Astrocyte (in vitro differentiated cells and primary cell): Measurements from ENCODE around the gene RNASE13. TPM values are rescaled to one million over a fixed set of nuclear protein-coding genes. Genes with fewer than 3 reads are reported as not detected.

Experiments used
- DNase-seq: peaks from one replicate; pipeline ENCODE4 v3.0.0-alpha.2; 2010; ENCODE audit warnings: low read depth
- FAIRE-seq: peaks from 2 replicates; lab custom pipeline; 2011; peaks lifted over from hg19 to GRCh38; lab: Jason Lieb, UNC
- H2AFZ ChIP-seq: 2 replicates; pipeline ENCODE4 v1.6.0; 2012; ENCODE audit warnings: low read depth, low read length, inconsistent platforms
- H3K27ac ChIP-seq: 2 replicates; pipeline ENCODE4 v1.5.1; 2011; ENCODE audit warnings: low read depth, low read length, inconsistent platforms
- H3K27me3 ChIP-seq: 2 replicates; pipeline ENCODE4 v1.6.0; 2011; ENCODE audit warnings: low read length, inconsistent platforms; ENCODE audit not compliant: insufficient read depth
- H3K36me3 ChIP-seq: 2 replicates; pipeline ENCODE4 v1.5.1; 2011; ENCODE audit warnings: low read length, inconsistent platforms; ENCODE audit not compliant: insufficient read depth
- H3K4me1 ChIP-seq: 2 replicates; pipeline ENCODE4 v1.5.1; 2011; ENCODE audit warnings: low read length, inconsistent platforms; ENCODE audit not compliant: insufficient read depth
- H3K4me2 ChIP-seq: 2 replicates; pipeline ENCODE4 v1.6.0; 2012; ENCODE audit warnings: low read length, inconsistent platforms
- H3K4me3 ChIP-seq: 2 replicates; pipeline ENCODE4 v1.5.1; 2011; ENCODE audit warnings: low read depth, mild to moderate bottlenecking, low read length, inconsistent platforms; ENCODE audit not compliant: insufficient read depth
- H3K79me2 ChIP-seq: 2 replicates; pipeline ENCODE4 v1.6.0; 2012; ENCODE audit warnings: mild to moderate bottlenecking, low read length, inconsistent platforms; ENCODE audit not compliant: insufficient read depth
- H3K9ac ChIP-seq: 2 replicates; pipeline ENCODE4 v1.6.0; 2012; ENCODE audit warnings: mild to moderate bottlenecking, low read length, inconsistent platforms
- H3K9me3 ChIP-seq: 2 replicates; pipeline ENCODE4 v1.5.1; 2012; ENCODE audit warnings: low read depth, mild to moderate bottlenecking, low read length, inconsistent platforms; ENCODE audit not compliant: insufficient read depth
- H4K20me1 ChIP-seq: 2 replicates; pipeline ENCODE4 v1.6.0; 2012; ENCODE audit warnings: low read length, inconsistent platforms; ENCODE audit not compliant: insufficient read depth
- H3K27ac Mint-ChIP-seq: one replicate; pipeline ENCODE4 v1.8.0; 2021; ENCODE audit warnings: mild to moderate bottlenecking, mixed read lengths; ENCODE audit not compliant: unreplicated experiment
- H3K27me3 Mint-ChIP-seq: one replicate; pipeline ENCODE4 v1.8.0; 2021; ENCODE audit warnings: low read depth, mixed read lengths; ENCODE audit not compliant: unreplicated experiment
- H3K36me3 Mint-ChIP-seq: one replicate; pipeline ENCODE4 v1.8.0; 2021; ENCODE audit warnings: low read depth, mixed read lengths; ENCODE audit not compliant: unreplicated experiment
- H3K4me1 Mint-ChIP-seq: one replicate; pipeline ENCODE4 v1.8.0; 2021; ENCODE audit warnings: low read depth, mixed read lengths; ENCODE audit not compliant: unreplicated experiment
- H3K4me3 Mint-ChIP-seq: one replicate; pipeline ENCODE4 v1.8.0; 2021; ENCODE audit warnings: mild to moderate bottlenecking, moderate library complexity, mixed read lengths; ENCODE audit not compliant: unreplicated experiment
- H3K9me3 Mint-ChIP-seq: one replicate; pipeline ENCODE4 v1.8.0; 2021; ENCODE audit warnings: mild to moderate bottlenecking, mixed read lengths; ENCODE audit not compliant: unreplicated experiment
- CTCF ChIP-seq: IDR thresholded peaks from 2 replicates; pipeline ENCODE4 v1.5.1; 2011; ENCODE audit warnings: low read depth, mild to moderate bottlenecking, inconsistent platforms, low read length, moderate library complexity; ENCODE audit not compliant: insufficient read depth
- EZH2 ChIP-seq: IDR thresholded peaks from 2 replicates; pipeline ENCODE4 v1.6.1; 2012; ENCODE audit warnings: mild to moderate bottlenecking, low read length, inconsistent platforms; ENCODE audit not compliant: insufficient read depth
- total RNA-seq: library from RNA; stranded (reverse); gene quantifications from 2 replicates; pipeline ENCODE4 v1.2.1, GENCODE V29; 2021

Gene RNASE13
- total RNA-seq, 1 donor from 2014 or later: not detected

DNA sequence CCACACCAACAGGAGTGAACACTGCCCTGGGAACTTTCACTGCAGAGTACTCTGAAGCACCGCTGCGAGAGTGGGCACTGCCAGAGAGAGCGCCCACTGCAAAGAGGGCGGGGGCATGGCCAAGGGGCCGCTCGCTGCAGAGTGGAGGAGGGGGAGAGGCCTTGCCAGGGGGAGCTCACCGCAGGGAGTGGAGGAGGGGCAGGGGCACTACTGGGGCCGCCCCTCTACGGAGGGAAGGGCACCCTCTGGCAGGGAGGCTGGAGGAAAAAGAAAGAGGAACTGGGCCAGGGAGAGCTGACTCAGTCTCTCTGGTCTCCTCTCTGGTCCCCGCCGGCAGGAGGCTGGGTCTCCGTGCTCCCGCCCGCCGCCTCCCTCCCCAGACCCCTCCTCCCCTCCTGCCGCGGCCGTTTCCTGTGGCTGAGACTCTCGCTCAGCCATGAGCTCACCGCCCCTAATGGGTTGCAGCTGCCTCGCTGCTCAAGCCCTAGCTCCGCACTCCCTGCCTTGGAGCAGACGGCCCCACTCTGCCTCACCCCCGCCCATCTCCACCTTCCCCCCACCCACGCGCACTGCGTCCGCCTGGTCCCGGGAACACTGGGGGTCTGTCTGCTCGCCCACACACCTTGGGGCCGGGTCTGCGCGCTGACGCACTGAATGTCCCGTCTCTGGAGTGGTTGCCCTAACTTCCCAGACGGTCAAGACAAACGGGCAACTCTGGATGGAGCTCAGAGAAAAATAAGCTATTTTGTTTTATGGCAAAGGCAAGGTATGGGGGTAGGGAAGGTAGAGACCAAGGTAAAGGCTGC lies 36.8 kb upstream of the RNASE13 start:
- FAIRE-seq (no peak), DNase-seq (peak; percentile 94)
- peak overlapping the region; percentile 81 for H3K4me3 ChIP-seq
- no peaks in the 10 kb centered on the region for H3K27me3 ChIP-seq
- H3K9me3 ChIP-seq: no peaks in the 10 kb centered on the region
- peak overlapping the region; percentile 99 for H3K4me2 ChIP-seq
- H3K4me3 Mint-ChIP-seq: peak overlapping the region; percentile 94
- peaks cover 45% of the 10 kb centered on the region for H4K20me1 ChIP-seq
- H3K27me3 Mint-ChIP-seq: no peaks in the 10 kb centered on the region
- peaks cover 32% of the 10 kb centered on the region for H3K4me1 ChIP-seq
- peaks cover 29% of the 10 kb centered on the region for H3K4me1 Mint-ChIP-seq
- TF ChIP-seq EZH2 (no peak), CTCF (no peak)
- H3K27ac ChIP-seq: peak overlapping the region; percentile 97
- H3K9me3 Mint-ChIP-seq: no peaks in the 10 kb centered on the region
- peaks cover 26% of the 10 kb centered on the region for H3K36me3 ChIP-seq
- H3K9ac ChIP-seq: peak overlapping the region; percentile 98
- H2AFZ ChIP-seq: peak overlapping the region; percentile 58
- H3K27ac Mint-ChIP-seq: peak overlapping the region; percentile 98
- peaks cover 49% of the 10 kb centered on the region for H3K79me2 ChIP-seq
- peaks cover 21% of the 10 kb centered on the region for H3K36me3 Mint-ChIP-seq

DNA sequence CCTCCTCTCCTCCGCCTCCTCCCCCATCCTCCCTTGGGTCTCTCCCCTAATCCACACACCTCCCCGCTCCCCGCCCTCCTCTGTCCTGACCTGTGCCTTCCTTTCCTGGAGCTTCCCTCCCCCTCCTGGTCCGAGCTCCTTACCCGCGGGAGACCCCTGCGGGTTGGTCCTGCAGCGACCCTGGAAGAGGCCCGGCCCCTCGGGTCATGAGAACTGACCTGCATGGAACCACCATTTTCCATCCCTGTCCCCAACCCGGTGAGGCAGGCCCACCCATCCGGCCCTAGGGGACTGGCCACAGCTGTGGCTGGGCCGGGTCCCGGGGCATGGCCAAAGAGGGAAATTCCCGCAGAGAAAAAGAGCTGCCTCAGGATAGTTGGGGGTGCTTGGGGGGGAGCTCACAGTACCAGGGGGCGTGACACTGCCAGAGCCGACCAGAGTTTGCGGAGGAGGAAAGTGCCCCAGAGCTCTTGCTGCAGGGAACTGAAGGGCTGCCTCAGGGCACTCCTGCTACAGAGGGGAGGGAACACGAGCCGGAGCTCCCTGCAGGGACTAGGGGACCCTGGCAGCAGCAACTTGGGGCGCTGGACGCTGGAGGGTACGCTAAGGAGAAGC lies 36.1 kb upstream of the RNASE13 start:
- DNase-seq: peak; percentile 27
- no peak for FAIRE-seq
- peak overlapping the region; percentile 97 for H3K27ac ChIP-seq
- peak overlapping the region; percentile 81 for H3K4me3 ChIP-seq
- peak overlapping the region; percentile 98 for H3K9ac ChIP-seq
- H3K36me3 ChIP-seq: peaks cover 19% of the 10 kb centered on the region
- peak overlapping the region; percentile 98 for H3K27ac Mint-ChIP-seq
- peak overlapping the region; percentile 58 for H2AFZ ChIP-seq
- H3K9me3 ChIP-seq: no peaks in the 10 kb centered on the region
- H3K79me2 ChIP-seq: peaks cover 42% of the 10 kb centered on the region
- H3K4me2 ChIP-seq: peak overlapping the region; percentile 99
- H3K4me3 Mint-ChIP-seq: peak overlapping the region; percentile 94
- peaks cover 29% of the 10 kb centered on the region for H3K4me1 Mint-ChIP-seq
- no peaks in the 10 kb centered on the region for H3K9me3 Mint-ChIP-seq
- H3K4me1 ChIP-seq: peaks cover 32% of the 10 kb centered on the region
- TF ChIP-seq CTCF (no peak), EZH2 (no peak)
- no peaks in the 10 kb centered on the region for H3K27me3 Mint-ChIP-seq
- peaks cover 15% of the 10 kb centered on the region for H3K36me3 Mint-ChIP-seq
- H3K27me3 ChIP-seq: no peaks in the 10 kb centered on the region
- H4K20me1 ChIP-seq: peaks cover 38% of the 10 kb centered on the region
